Thoracic aorta (tissue), 2 donors: Measurements from ENCODE around the gene CHPF. TPM values are rescaled to one million over a fixed set of nuclear protein-coding genes. Genes with fewer than 3 reads are reported as not detected.

Experiments used
- ATAC-seq: fragments of 150-250 bp; one replicate; pipeline ENCODE4 v1.8.0; 2017; ENCODE audit warnings: low read depth; ENCODE audit not compliant: insufficient number of reproducible peaks, low FRiP score
- DNase-seq: peaks from one replicate; pipeline ENCODE4 v3.0.0-alpha.2; 2020; ENCODE audit warnings: low spot score
- H3K27ac ChIP-seq, 2 donors: fragments of 200-600 bp; sonication (generic); 1 replicate in 1 of 2; 2 replicates in 1 of 2; pipeline ENCODE4 v1.5.1; 2016; ENCODE audit warnings: mild to moderate bottlenecking in 2 of 2, moderate library complexity in 2 of 2
- H3K27me3 ChIP-seq: fragments of 200-600 bp; sonication (generic); replicated peaks from 2 replicates; pipeline ENCODE4 v1.6.0; 2016; ENCODE audit warnings: mild to moderate bottlenecking; ENCODE audit not compliant: insufficient read depth
- H3K36me3 ChIP-seq: fragments of 200-600 bp; sonication (generic); one replicate; pipeline ENCODE4 v1.5.1; 2016
- H3K4me1 ChIP-seq, 2 donors: fragments of 200-600 bp; sonication (generic); 1 replicate in 1 of 2; 2 replicates in 1 of 2; pipeline versions ENCODE4 v1.5.1 to v1.6.0; 2016; ENCODE audit warnings: low read depth in 2 of 2, mild to moderate bottlenecking in 1 of 2; ENCODE audit not compliant: control insufficient read depth in 1 of 2
- H3K4me3 ChIP-seq: fragments of 200-600 bp; sonication (generic); 2 replicates; pipeline ENCODE4 v1.5.1; 2016; ENCODE audit warnings: mild to moderate bottlenecking
- H3K9me3 ChIP-seq: fragments of 200-600 bp; sonication (generic); 2 replicates; pipeline ENCODE4 v1.5.1; 2016
- total RNA-seq, 2 donors: library from RNA; depleted of rRNA; stranded (reverse); fragments of >200 nt; gene quantifications; one replicate each; pipeline versions ENCODE4 v1.1.0 to v1.2.3, GENCODE V29; 2016
- TF ChIP-seq, protein P1 (sequence below): fragments of 200-600 bp; sonication (generic); IDR thresholded peaks from one replicate; pipeline ENCODE4 v1.5.1; 2019; ENCODE audit warnings: antibody characterized with exemption

The CHPF gene
- total RNA-seq, 2 donors from 2014 or later: 184 to 269 TPM

GRCh38 chr2:219513787-219514186 lies 29.8 kb downstream of the CHPF start:
- H3K27me3 ChIP-seq: peaks cover 7% of the 10 kb centered on the region
- TF ChIP-seq, protein P1, sequence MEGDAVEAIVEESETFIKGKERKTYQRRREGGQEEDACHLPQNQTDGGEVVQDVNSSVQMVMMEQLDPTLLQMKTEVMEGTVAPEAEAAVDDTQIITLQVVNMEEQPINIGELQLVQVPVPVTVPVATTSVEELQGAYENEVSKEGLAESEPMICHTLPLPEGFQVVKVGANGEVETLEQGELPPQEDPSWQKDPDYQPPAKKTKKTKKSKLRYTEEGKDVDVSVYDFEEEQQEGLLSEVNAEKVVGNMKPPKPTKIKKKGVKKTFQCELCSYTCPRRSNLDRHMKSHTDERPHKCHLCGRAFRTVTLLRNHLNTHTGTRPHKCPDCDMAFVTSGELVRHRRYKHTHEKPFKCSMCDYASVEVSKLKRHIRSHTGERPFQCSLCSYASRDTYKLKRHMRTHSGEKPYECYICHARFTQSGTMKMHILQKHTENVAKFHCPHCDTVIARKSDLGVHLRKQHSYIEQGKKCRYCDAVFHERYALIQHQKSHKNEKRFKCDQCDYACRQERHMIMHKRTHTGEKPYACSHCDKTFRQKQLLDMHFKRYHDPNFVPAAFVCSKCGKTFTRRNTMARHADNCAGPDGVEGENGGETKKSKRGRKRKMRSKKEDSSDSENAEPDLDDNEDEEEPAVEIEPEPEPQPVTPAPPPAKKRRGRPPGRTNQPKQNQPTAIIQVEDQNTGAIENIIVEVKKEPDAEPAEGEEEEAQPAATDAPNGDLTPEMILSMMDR: no peak
- peaks cover 16 to 28% of the 10 kb centered on the region in 2 donors for H3K4me1 ChIP-seq
- no peaks in the 10 kb centered on the region for H3K9me3 ChIP-seq
- H3K27ac ChIP-seq: no peak overlapping the region
- H3K36me3 ChIP-seq: no peaks in the 10 kb centered on the region
- DNase-seq (no peak), ATAC-seq (no peak)
- no peak overlapping the region for H3K4me3 ChIP-seq

DNA sequence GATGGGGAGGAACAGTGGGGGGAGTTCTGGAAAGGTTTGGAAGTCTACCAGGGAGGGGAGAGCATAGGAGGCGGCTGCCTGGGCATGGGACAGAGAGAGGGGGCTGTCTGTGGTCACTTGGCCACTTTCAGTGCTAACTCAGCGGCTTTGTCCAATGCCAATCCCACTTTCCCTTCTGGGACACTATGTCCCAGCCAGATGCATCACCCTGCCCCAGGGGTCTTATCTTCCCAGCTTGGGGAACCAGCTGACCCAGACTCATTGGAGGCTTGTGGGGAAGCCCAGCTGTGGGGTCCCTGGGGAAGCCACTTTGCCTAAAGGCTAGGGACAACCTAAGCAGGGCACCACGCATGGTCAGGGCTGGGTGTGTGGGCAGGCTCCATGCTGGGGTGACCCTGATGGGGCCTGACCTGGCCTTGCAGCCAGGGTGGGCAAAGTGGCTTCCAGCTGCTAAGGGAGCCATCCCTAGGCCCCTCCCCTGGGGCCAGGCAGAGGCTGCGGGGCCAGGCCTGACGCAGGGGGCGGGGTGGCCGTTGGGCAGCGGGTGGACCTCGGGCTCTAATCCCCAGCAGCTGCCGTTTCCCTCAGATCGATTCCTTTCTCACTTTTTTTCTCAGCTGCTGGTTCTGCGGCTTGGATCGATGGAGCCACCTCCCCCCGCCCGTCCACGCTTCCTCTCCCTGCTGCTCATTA lies 30.9 kb downstream of the CHPF start:
- no peak overlapping the region for H3K4me3 ChIP-seq
- H3K36me3 ChIP-seq: no peaks in the 10 kb centered on the region
- DNase-seq (no peak), ATAC-seq (no peak)
- H3K27me3 ChIP-seq: peaks cover 7% of the 10 kb centered on the region
- H3K9me3 ChIP-seq: no peaks in the 10 kb centered on the region
- peaks cover 16 to 39% of the 10 kb centered on the region in 2 donors for H3K4me1 ChIP-seq
- H3K27ac ChIP-seq: no peak overlapping the region
- TF ChIP-seq, protein P1: no peak

DNA sequence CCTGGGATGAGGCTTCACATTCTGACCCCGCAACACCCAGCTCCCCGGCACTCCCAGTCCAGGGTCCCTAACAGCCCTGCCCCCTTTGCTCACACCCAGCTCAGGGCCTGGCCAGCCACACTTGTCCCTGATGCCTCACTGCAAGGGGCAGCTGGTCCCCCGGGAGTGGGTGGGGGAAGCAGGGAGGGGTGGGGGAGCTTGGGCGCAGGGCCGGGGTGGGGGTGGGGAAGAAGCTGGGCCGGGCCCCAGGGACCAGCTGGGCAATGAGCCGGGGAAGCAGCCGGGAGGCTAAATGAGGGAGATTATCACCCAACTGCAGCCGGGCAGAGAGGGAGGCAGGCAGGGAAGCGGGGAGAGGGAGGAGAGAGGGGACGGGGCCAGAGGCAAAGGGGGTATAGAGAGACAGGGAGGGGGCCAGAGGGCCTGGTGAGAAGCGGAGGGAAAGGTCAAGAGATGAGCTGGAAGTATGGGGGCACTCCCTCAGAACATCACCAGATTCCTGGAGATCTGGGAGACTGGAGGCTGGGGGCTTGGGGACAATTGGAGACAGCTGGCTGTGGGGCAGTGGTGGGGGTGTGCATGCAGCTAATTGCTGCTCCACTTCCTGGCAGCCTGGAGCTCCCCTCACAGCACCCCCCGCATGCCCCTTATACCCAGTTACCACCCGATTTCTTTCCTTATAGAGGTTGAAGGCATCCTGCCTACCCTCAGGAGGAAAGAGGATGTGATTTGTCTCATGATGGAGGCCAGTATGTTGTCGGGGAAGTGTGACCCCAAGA lies 31.9 kb downstream of the CHPF start:
- Histone ChIP-seq H3K36me3 (peaks cover 2% of the 10 kb centered on the region), H3K27me3 (peaks cover 7% of the 10 kb centered on the region), H3K9me3 (no peaks in the 10 kb centered on the region), H3K27ac (no peak overlapping the region), H3K4me3 (no peak overlapping the region), H3K4me1 (peaks cover 16 to 41% of the 10 kb centered on the region in 2 donors)
- TF ChIP-seq, protein P1: no peak
- ATAC-seq (no peak), DNase-seq (no peak)

GRCh38 chr2:219510512-219511135 lies 33.0 kb downstream of the CHPF start:
- peak overlapping the region; percentile 60 for H3K4me3 ChIP-seq
- H3K27ac ChIP-seq: no peak overlapping the region
- H3K27me3 ChIP-seq: peaks cover 7% of the 10 kb centered on the region

More at GRCh38 chr2:219510512-219511135, 33.0 kb downstream of the CHPF start:
- H3K9me3 ChIP-seq: no peaks in the 10 kb centered on the region
- peaks cover 16 to 41% of the 10 kb centered on the region in 2 donors for H3K4me1 ChIP-seq
- ATAC-seq (no peak), DNase-seq (no peak)
- peaks cover 8% of the 10 kb centered on the region for H3K36me3 ChIP-seq
- TF ChIP-seq, protein P1: no peak
